ENCODE measurements around the gene BBOX1. TPM values are rescaled to one million over a fixed set of nuclear protein-coding genes. Genes with fewer than 3 reads are reported as not detected.
"Not testable (repeated sequence)": the region's sequence is repeated elsewhere in the genome, so short reads cannot be mapped to it uniquely, and the experiment has no call there.

BBOX1 gene
- total RNA-seq, 1 donor from 2014 or later = not detected

DNA sequence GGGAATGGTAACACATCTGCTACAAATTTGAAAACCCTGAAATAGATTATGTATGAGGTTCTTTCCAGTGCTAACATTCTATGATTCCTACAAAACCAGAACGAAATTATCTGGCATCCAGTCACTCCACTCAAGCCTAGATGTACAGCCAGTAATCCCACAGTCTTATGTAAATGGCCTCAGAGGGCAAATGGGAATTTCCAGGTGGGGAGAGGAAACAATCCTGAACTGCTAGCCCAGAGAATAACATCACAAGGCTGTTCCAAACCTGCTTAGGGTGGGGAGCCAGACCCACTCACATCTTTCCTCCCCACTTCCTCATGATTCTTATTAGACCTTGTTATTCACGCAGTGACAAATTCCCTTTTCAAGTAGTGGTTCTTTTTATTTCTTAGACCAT, 43.2 kb upstream of the BBOX1 start:
- TF ChIP-seq, protein P1, sequence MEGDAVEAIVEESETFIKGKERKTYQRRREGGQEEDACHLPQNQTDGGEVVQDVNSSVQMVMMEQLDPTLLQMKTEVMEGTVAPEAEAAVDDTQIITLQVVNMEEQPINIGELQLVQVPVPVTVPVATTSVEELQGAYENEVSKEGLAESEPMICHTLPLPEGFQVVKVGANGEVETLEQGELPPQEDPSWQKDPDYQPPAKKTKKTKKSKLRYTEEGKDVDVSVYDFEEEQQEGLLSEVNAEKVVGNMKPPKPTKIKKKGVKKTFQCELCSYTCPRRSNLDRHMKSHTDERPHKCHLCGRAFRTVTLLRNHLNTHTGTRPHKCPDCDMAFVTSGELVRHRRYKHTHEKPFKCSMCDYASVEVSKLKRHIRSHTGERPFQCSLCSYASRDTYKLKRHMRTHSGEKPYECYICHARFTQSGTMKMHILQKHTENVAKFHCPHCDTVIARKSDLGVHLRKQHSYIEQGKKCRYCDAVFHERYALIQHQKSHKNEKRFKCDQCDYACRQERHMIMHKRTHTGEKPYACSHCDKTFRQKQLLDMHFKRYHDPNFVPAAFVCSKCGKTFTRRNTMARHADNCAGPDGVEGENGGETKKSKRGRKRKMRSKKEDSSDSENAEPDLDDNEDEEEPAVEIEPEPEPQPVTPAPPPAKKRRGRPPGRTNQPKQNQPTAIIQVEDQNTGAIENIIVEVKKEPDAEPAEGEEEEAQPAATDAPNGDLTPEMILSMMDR (IDR thresholded peaks at IDR 0.05; ENCODE audit: insufficient read depth, low read length, poor library complexity, severe bottlenecking) = no peak
- peaks cover 10% of the 10 kb centered on the region for H3K27me3 ChIP-seq (ENCODE audit: control insufficient read depth, insufficient read depth, low read length)
- no peaks in the 10 kb centered on the region for H3K36me3 ChIP-seq (ENCODE audit: control insufficient read depth, insufficient read depth, low read length)
- no peak for DNase-seq (ENCODE audit: low read depth)
- no peak overlapping the region for H3K4me3 ChIP-seq (ENCODE audit: low read depth, low read length)

DNA sequence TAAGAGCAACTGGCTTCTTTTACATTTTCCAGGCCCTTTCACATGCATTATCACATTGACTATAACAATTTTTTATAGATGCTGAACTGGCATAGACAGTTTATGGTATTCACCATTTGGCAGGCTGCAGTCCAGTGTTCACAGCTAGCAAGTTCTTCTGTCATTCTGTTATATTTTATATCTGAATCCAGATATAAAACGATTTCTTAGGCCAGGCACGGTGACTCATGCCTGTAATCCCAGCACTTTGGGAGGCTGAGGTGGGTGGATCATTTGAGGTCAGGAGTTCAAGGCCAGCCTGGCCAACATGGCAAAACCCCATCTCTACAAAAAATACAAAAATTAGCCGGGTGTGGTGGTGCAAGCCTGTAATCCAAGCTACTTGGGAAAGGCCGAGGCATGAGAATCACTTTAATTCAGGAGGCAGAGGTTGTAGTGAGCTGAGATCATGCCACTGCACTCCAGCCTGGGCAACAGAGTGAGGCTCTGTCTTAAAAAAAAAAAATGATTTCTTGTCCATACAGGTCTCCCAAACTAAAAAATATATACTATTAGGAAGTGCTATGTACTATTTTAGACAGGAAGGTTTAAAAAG, 39.4 kb upstream of the BBOX1 start:
- not testable (repeated sequence) for DNase-seq (ENCODE audit: low read depth); H3K36me3 ChIP-seq (ENCODE audit: control insufficient read depth, insufficient read depth, low read length)

DNA sequence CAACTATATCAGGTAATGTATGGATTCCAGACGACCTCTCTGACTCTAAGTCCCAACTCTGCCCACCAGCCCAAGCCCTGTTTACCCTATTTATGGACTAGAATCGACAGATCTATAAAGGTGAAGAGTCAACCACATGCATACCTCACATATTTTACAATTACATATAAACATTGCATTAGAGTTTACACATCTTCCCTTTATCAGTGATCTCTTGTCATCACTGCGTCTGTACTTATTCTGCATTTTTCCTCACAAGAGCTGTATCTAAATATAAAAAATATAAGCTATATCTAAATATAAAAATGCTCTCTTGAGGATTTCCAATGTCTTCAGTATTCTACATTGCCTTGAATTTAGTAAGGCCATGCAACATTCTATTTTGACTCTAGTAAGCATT, 38.2 kb upstream of the BBOX1 start:
- TF ChIP-seq, protein P1 (IDR thresholded peaks at IDR 0.05; ENCODE audit: insufficient read depth, low read length, poor library complexity, severe bottlenecking) = no peak
- no peak overlapping the region for H3K4me3 ChIP-seq (ENCODE audit: low read depth, low read length)
- no peak for DNase-seq (ENCODE audit: low read depth)
- no peaks in the 10 kb centered on the region for H3K36me3 ChIP-seq (ENCODE audit: control insufficient read depth, insufficient read depth, low read length)
- no peaks in the 10 kb centered on the region for H3K27me3 ChIP-seq (ENCODE audit: control insufficient read depth, insufficient read depth, low read length)

More for the DNA sequence above, 39.4 kb upstream of the BBOX1 start:
- not testable (repeated sequence) for H3K27me3 ChIP-seq (ENCODE audit: control insufficient read depth, insufficient read depth, low read length); H3K4me3 ChIP-seq (ENCODE audit: low read depth, low read length)

- no peaks in the 10 kb centered on the region for H3K36me3 ChIP-seq (ENCODE audit: control insufficient read depth, insufficient read depth, low read length)
- TF ChIP-seq, protein P1 (IDR thresholded peaks at IDR 0.05; ENCODE audit: insufficient read depth, low read length, poor library complexity, severe bottlenecking) = no peak
- DNase-seq (ENCODE audit: low read depth) = no peak
- H3K27me3 ChIP-seq (ENCODE audit: control insufficient read depth, insufficient read depth, low read length) = no peaks in the 10 kb centered on the region
- no peak overlapping the region for H3K4me3 ChIP-seq (ENCODE audit: low read depth, low read length)
Measured at GRCh38 chr11:27002838-27003237, 37.8 kb upstream of the BBOX1 start.

- Histone ChIP-seq H3K4me3 (ENCODE audit: low read depth, low read length) (no peak overlapping the region), H3K36me3 (ENCODE audit: control insufficient read depth, insufficient read depth, low read length) (no peaks in the 10 kb centered on the region), H3K27me3 (ENCODE audit: control insufficient read depth, insufficient read depth, low read length) (no peaks in the 10 kb centered on the region)
- TF ChIP-seq, protein P1 (IDR thresholded peaks at IDR 0.05; ENCODE audit: insufficient read depth, low read length, poor library complexity, severe bottlenecking) = no peak
- no peak for DNase-seq (ENCODE audit: low read depth)
Measured at GRCh38 chr11:27004103-27004502, 36.5 kb upstream of the BBOX1 start.

GRCh38 chr11:27008811-27009535, 31.6 kb upstream of the BBOX1 start:
- TF ChIP-seq, protein P1 (IDR thresholded peaks at IDR 0.05; ENCODE audit: insufficient read depth, low read length, poor library complexity, severe bottlenecking) = no peak
- Histone ChIP-seq H3K27me3 (ENCODE audit: control insufficient read depth, insufficient read depth, low read length) (no peaks in the 10 kb centered on the region), H3K4me3 (ENCODE audit: low read depth, low read length) (no peak overlapping the region), H3K36me3 (ENCODE audit: control insufficient read depth, insufficient read depth, low read length) (no peaks in the 10 kb centered on the region)
- peak; percentile 10 for DNase-seq (ENCODE audit: low read depth)
